ENCODE measurements around the gene CORO2B. TPM values are rescaled to one million over a fixed set of nuclear protein-coding genes. Genes with fewer than 3 reads are reported as not detected.

The CORO2B gene
- total RNA-seq, 1 donor from 2014 or later: 82.5 TPM

DNA sequence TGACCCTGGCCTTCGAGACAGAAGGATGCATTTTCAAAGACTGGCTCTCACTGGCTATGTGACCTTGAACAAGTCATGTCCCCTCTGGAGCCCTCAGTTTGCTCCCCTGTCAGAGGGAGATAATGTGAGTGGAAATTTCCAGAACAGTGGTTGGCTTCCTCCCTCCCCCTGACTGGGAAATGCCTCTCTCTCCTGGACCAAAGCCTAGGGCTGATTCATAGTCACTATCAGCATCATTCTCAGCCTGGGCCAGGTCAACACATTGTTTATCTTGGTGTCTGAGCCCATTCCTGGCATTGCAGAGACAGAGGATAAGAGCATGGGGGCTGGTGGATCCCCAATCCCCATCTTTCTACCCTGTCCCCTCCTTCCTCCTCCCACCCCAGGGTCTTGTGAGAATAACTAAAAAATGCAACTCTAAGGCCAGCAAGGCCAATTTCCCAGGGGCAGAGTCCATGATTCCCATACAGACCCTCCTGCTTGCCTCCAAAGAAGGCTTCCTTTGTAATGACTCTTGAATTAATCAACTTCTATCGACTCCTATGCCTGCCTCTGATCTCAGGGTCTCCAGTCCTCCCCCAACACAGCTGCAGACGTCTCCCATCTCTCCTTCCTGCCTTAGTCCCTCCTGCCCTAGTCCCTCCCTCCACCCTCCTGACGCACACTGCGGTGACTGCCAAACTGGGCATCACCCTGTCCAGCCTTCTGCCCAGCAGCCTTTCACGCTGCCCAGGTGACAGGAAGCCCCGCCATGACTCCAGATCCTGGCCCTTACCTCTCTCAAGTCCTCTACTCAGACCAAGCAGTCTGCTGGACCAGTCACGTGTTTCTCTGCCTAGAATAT is 35.4 kb upstream of the CORO2B start:
- Mint-ChIP-seq H3K36me3 (ENCODE audit: low read depth) (peaks cover 21% of the 10 kb centered on the region), H3K9me3 (ENCODE audit: low read depth) (no peaks in the 10 kb centered on the region), H3K4me1 (ENCODE audit: low read depth) (peaks cover 79% of the 10 kb centered on the region), H3K27ac (ENCODE audit: unreplicated experiment) (peak overlapping the region; percentile 98), H3K4me3 (ENCODE audit: unreplicated experiment) (peak overlapping the region; percentile 10), H3K27me3 (ENCODE audit: low read depth) (no peaks in the 10 kb centered on the region)
- TF ChIP-seq, protein P1, sequence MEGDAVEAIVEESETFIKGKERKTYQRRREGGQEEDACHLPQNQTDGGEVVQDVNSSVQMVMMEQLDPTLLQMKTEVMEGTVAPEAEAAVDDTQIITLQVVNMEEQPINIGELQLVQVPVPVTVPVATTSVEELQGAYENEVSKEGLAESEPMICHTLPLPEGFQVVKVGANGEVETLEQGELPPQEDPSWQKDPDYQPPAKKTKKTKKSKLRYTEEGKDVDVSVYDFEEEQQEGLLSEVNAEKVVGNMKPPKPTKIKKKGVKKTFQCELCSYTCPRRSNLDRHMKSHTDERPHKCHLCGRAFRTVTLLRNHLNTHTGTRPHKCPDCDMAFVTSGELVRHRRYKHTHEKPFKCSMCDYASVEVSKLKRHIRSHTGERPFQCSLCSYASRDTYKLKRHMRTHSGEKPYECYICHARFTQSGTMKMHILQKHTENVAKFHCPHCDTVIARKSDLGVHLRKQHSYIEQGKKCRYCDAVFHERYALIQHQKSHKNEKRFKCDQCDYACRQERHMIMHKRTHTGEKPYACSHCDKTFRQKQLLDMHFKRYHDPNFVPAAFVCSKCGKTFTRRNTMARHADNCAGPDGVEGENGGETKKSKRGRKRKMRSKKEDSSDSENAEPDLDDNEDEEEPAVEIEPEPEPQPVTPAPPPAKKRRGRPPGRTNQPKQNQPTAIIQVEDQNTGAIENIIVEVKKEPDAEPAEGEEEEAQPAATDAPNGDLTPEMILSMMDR (IDR thresholded peaks at IDR 0.05): no peak
- peak; percentile 79 for DNase-seq (ENCODE audit: low spot score)

DNA sequence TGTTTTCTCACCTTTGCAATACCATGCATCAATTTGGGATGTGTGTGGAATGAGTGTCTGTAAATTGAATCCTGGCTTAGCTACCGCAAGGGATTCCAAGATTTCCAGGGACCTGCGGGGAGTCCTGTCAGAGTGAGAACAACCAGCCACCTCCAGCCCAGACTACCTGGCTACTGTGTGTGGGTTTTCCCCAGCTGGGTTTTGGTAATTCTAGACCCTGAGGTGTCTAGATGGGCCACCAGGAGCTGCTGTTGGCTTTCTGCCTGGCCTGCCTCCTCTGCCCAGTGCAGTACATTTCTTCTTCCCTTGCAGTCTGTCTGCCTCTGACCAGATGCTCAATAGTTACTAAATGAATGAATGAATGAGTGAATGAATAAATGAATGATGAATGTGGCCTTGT is 32.5 kb upstream of the CORO2B start:
- DNase-seq (ENCODE audit: low spot score): no peak
- no peaks in the 10 kb centered on the region for H3K9me3 Mint-ChIP-seq (ENCODE audit: low read depth)
- peak overlapping the region; percentile 38 for H3K27ac Mint-ChIP-seq (ENCODE audit: unreplicated experiment)
- TF ChIP-seq, protein P1 (IDR thresholded peaks at IDR 0.05): no peak
- H3K36me3 Mint-ChIP-seq (ENCODE audit: low read depth): peaks cover 20% of the 10 kb centered on the region
- no peaks in the 10 kb centered on the region for H3K27me3 Mint-ChIP-seq (ENCODE audit: low read depth)
- no peak overlapping the region for H3K4me3 Mint-ChIP-seq (ENCODE audit: unreplicated experiment)
- H3K4me1 Mint-ChIP-seq (ENCODE audit: low read depth): peaks cover 72% of the 10 kb centered on the region

DNA sequence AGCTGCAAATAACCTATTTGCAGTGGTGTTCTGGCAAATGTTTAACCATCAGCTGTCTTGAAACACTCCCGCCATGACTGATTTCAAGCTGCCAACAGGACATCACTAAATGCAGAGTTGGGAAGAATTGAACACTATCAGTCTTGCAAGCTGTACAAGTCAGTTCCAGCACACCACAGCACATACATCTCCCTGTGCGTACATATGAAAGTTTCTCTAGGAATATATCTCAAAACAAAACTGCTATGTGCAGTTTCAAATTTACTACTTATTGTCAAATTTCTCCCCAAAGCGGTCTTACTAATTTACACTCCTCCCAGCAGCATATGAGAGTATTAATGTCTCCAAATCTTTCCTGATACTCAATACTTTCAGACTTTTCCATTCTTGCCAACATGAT is 30.4 kb upstream of the CORO2B start:
- peak overlapping the region; percentile 13 for H3K27ac Mint-ChIP-seq (ENCODE audit: unreplicated experiment)
- H3K9me3 Mint-ChIP-seq (ENCODE audit: low read depth): no peaks in the 10 kb centered on the region
- H3K36me3 Mint-ChIP-seq (ENCODE audit: low read depth): peaks cover 20% of the 10 kb centered on the region
- H3K4me1 Mint-ChIP-seq (ENCODE audit: low read depth): peaks cover 71% of the 10 kb centered on the region
- no peak for DNase-seq (ENCODE audit: low spot score)
- no peaks in the 10 kb centered on the region for H3K27me3 Mint-ChIP-seq (ENCODE audit: low read depth)
- TF ChIP-seq, protein P1 (IDR thresholded peaks at IDR 0.05): no peak
- no peak overlapping the region for H3K4me3 Mint-ChIP-seq (ENCODE audit: unreplicated experiment)

DNA sequence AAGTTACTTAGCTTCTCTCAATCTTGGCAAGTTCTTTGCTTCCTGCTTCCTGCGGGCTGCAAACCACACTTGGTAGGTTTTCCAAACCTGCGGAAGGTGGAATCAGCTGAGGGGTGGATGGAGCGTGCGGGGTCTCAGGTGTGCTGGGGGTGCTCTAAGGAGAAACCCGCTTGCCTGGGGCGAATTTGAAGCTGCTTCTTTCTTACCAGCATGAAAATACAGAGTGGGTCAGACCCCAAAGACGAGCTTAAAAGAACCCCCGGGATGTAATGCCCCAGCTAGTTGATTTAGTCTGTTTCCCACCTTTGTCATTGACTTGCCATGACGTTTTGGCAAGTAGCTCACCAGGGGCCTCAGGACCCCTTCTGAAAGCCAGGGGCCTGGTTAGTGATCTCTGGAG is 28.8 kb upstream of the CORO2B start:
- TF ChIP-seq, protein P1 (IDR thresholded peaks at IDR 0.05): no peak
- H3K4me1 Mint-ChIP-seq (ENCODE audit: low read depth): peaks cover 66% of the 10 kb centered on the region
- peaks cover 14% of the 10 kb centered on the region for H3K36me3 Mint-ChIP-seq (ENCODE audit: low read depth)
- peak overlapping the region; percentile 69 for H3K27ac Mint-ChIP-seq (ENCODE audit: unreplicated experiment)
- H3K4me3 Mint-ChIP-seq (ENCODE audit: unreplicated experiment): no peak overlapping the region
- H3K27me3 Mint-ChIP-seq (ENCODE audit: low read depth): no peaks in the 10 kb centered on the region
- DNase-seq (ENCODE audit: low spot score): no peak
- no peaks in the 10 kb centered on the region for H3K9me3 Mint-ChIP-seq (ENCODE audit: low read depth)

DNA sequence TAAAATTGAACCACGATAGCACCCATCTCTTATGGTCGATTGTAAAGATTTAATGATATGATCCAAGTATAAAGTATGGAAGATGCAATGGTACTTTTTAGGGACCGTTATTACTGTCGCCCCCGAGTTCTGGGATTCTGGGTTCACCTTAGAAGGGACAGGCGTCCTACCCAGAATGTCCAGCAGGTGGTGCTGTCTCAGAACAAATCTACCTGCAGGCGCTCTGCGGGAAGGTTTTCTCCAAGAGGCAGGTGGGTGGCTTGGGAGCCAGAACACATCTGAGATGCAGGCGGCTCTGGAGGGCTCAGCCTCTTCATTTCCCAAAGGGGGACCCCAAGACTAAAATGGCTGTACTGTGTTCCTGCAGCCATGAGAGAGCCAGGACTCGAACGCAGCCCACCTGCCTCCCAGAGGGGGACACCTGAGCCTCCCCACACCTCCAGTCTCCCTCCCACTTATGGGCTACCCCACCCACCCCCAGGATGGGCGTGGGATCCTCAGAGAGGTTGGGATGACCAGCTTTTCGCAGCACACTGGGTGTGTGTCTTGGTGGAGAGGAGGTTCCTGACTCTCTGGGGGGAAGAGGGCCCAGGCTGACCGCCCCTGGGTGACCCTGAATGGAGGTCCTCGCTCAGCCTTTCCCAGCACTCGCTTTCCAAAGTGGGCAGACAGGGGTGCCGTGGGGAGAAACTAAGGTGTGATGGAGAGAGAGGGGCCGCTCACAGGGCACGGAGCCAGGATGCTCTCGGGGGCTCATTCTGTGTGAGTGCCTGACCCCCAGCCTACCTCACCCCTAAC is 28.1 kb upstream of the CORO2B start:
- Mint-ChIP-seq H3K27ac (ENCODE audit: unreplicated experiment) (peak overlapping the region; percentile 69), H3K27me3 (ENCODE audit: low read depth) (no peaks in the 10 kb centered on the region), H3K4me1 (ENCODE audit: low read depth) (peaks cover 64% of the 10 kb centered on the region), H3K9me3 (ENCODE audit: low read depth) (no peaks in the 10 kb centered on the region), H3K4me3 (ENCODE audit: unreplicated experiment) (no peak overlapping the region), H3K36me3 (ENCODE audit: low read depth) (peaks cover 12% of the 10 kb centered on the region)
- DNase-seq (ENCODE audit: low spot score): peak; percentile 82
- TF ChIP-seq, protein P1 (IDR thresholded peaks at IDR 0.05): peak; percentile 94
